ENCODE data around the gene TTC8.

DNA sequence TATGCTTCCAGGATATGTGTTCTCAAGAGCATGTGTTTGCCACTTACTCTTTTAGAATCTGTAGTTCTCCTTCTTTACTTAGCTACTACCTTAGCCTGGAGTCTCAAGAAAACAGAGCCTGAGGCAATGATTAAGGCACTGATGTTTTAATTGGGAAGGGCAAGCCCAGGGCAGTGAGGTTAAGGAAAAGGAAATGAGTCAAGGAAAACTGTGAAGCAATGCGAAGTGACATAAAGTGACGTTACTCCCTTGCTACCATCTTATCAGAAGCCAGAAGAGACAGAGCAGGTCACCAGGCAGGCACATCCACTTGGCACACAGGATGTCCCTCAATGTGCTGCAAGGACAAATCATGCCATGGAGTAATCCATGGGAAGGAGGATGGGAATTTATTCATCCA, 20.4 kb upstream of the TTC8 start:
- no peak for TF ChIP-seq POLR2AphosphoS5 (IDR thresholded peaks at IDR 0.05; ENCODE audit: low read depth, low read length)
- no peak for TF ChIP-seq TAF1 (IDR thresholded peaks at IDR 0.05; ENCODE audit: borderline replicate concordance, insufficient read depth, low read length)
- no peak for TF ChIP-seq FOXP2 (optimal IDR thresholded peaks at IDR 0.05; ENCODE audit: borderline replicate concordance, extremely low read depth, extremely low read length, insufficient read depth)
- TF ChIP-seq REST (IDR thresholded peaks at IDR 0.05; ENCODE audit: insufficient read depth in 1 of 2, low read depth in 2 of 2, low read length in 2 of 2): no peak

All from PFSK-1 (cell line).